ENCODE results near the gene ARMCX1.
"Not testable (repeated sequence)": the region's sequence is repeated elsewhere in the genome, so short reads cannot be mapped to it uniquely, and the experiment has no call there.

Gene ARMCX1
- total RNA-seq, result 0 to 1.5 (median 0.73) reads per million in 9 experiments

GRCh38 chrX:101550362-101550750 is at the start of gene ARMCX1:
TSS of gene ARMCX1 (plus strand) at chrX:101550547. CDS start at chrX:101552931, 2,384 bp downstream.
- DNase-seq (no peak), ATAC-seq (replicated peaks) (peak; percentile 21)
- H3K4me1 Mint-ChIP-seq (ENCODE audit: low read depth in 2 of 2), result peaks cover 0 to 8% of the 10 kb centered on the region in 2 donors
- H3K4me3 Mint-ChIP-seq, result peak within 1 kb of the TSS; percentile 32 to 80
- H3K9me3 Mint-ChIP-seq, result no peaks in the 10 kb centered on the region
- peaks cover 25 to 34% of the 10 kb centered on the region in 2 donors for H3K27me3 Mint-ChIP-seq
- no peaks in the 10 kb centered on the region for H3K36me3 Mint-ChIP-seq (ENCODE audit: insufficient read depth)
- H3K27ac Mint-ChIP-seq, result peak within 1 kb of the TSS in 1 of 2 donors; percentile 11

- not testable (repeated sequence) for ATAC-seq (replicated peaks); H3K4me3 Mint-ChIP-seq; H3K27me3 Mint-ChIP-seq; H3K4me1 Mint-ChIP-seq (ENCODE audit: low read depth in 2 of 2); DNase-seq; H3K9me3 Mint-ChIP-seq; H3K36me3 Mint-ChIP-seq (ENCODE audit: insufficient read depth); H3K27ac Mint-ChIP-seq
Observed at GRCh38 chrX:101502929-101503328, 47.4 kb upstream of the ARMCX1 start.

GRCh38 chrX:101507372-101507771 is 43.0 kb upstream of the ARMCX1 start:
- no peaks in the 10 kb centered on the region for H3K27me3 Mint-ChIP-seq
- DNase-seq, result no peak
- H3K4me3 Mint-ChIP-seq, result no peak overlapping the region
- no peaks in the 10 kb centered on the region for H3K9me3 Mint-ChIP-seq
- no peak for ATAC-seq (replicated peaks)
- no peaks in the 10 kb centered on the region for H3K36me3 Mint-ChIP-seq (ENCODE audit: insufficient read depth)
- H3K27ac Mint-ChIP-seq, result no peak overlapping the region
- no peaks in the 10 kb centered on the region for H3K4me1 Mint-ChIP-seq (ENCODE audit: low read depth in 2 of 2)

- DNase-seq, result no peak
- H3K9me3 Mint-ChIP-seq, result no peaks in the 10 kb centered on the region
Observed at GRCh38 chrX:101507986-101508385, 42.4 kb upstream of the ARMCX1 start.

GRCh38 chrX:101530944-101531343 is 19.4 kb upstream of the ARMCX1 start:
- no peak overlapping the region for H3K4me3 Mint-ChIP-seq
- DNase-seq (no peak), ATAC-seq (replicated peaks) (no peak)
- no peaks in the 10 kb centered on the region for H3K4me1 Mint-ChIP-seq (ENCODE audit: low read depth in 2 of 2)
- peaks cover 0 to 1% of the 10 kb centered on the region in 2 donors for H3K9me3 Mint-ChIP-seq
- no peak overlapping the region for H3K27ac Mint-ChIP-seq
- H3K36me3 Mint-ChIP-seq (ENCODE audit: insufficient read depth), result no peaks in the 10 kb centered on the region
- H3K27me3 Mint-ChIP-seq, result peaks cover 0 to 6% of the 10 kb centered on the region in 2 donors

More at GRCh38 chrX:101507986-101508385, 42.4 kb upstream of the ARMCX1 start:
- no peaks in the 10 kb centered on the region for H3K36me3 Mint-ChIP-seq (ENCODE audit: insufficient read depth)
- ATAC-seq (replicated peaks), result no peak
- no peaks in the 10 kb centered on the region for H3K27me3 Mint-ChIP-seq
- no peak overlapping the region for H3K27ac Mint-ChIP-seq
- no peak overlapping the region for H3K4me3 Mint-ChIP-seq
- no peaks in the 10 kb centered on the region for H3K4me1 Mint-ChIP-seq (ENCODE audit: low read depth in 2 of 2)

GRCh38 chrX:101539116-101539515 is 11.2 kb upstream of the ARMCX1 start:
- Mint-ChIP-seq H3K36me3 (ENCODE audit: insufficient read depth) (no peaks in the 10 kb centered on the region), H3K9me3 (no peaks in the 10 kb centered on the region), H3K4me3 (no peak overlapping the region), H3K27ac (no peak overlapping the region), H3K27me3 (no peaks in the 10 kb centered on the region), H3K4me1 (ENCODE audit: low read depth in 2 of 2) (no peaks in the 10 kb centered on the region)
- ATAC-seq (replicated peaks) (no peak), DNase-seq (no peak)

GRCh38 chrX:101550751-101551379 is 518 bp downstream of the ARMCX1 start:
- H3K27ac Mint-ChIP-seq, result peak overlapping the region in 1 of 2 donors; percentile 11
- H3K27me3 Mint-ChIP-seq, result peaks cover 25 to 34% of the 10 kb centered on the region in 2 donors
- no peaks in the 10 kb centered on the region for H3K36me3 Mint-ChIP-seq (ENCODE audit: insufficient read depth)
- ATAC-seq (replicated peaks), result no peak
- no peak for DNase-seq
- H3K4me1 Mint-ChIP-seq (ENCODE audit: low read depth in 2 of 2), result peaks cover 0 to 8% of the 10 kb centered on the region in 2 donors
- peak overlapping the region; percentile 18 to 80 for H3K4me3 Mint-ChIP-seq
- no peaks in the 10 kb centered on the region for H3K9me3 Mint-ChIP-seq

GRCh38 chrX:101551380-101551767 is 1.0 kb downstream of the ARMCX1 start:
- Mint-ChIP-seq H3K27ac (no peak overlapping the region), H3K36me3 (ENCODE audit: insufficient read depth) (no peaks in the 10 kb centered on the region), H3K4me3 (peak overlapping the region in 1 of 2 donors; percentile 80), H3K9me3 (no peaks in the 10 kb centered on the region), H3K4me1 (ENCODE audit: low read depth in 2 of 2) (peaks cover 0 to 8% of the 10 kb centered on the region in 2 donors), H3K27me3 (peaks cover 25 to 34% of the 10 kb centered on the region in 2 donors)
- DNase-seq (no peak), ATAC-seq (replicated peaks) (no peak)

- H3K4me3 Mint-ChIP-seq, result no peak overlapping the region
- no peak for DNase-seq
- H3K36me3 Mint-ChIP-seq (ENCODE audit: insufficient read depth), result no peaks in the 10 kb centered on the region
- H3K27ac Mint-ChIP-seq, result no peak overlapping the region
- peaks cover 0 to 8% of the 10 kb centered on the region in 2 donors for H3K4me1 Mint-ChIP-seq (ENCODE audit: low read depth in 2 of 2)
- H3K9me3 Mint-ChIP-seq, result no peaks in the 10 kb centered on the region
- peaks cover 25 to 34% of the 10 kb centered on the region in 2 donors for H3K27me3 Mint-ChIP-seq
- no peak for ATAC-seq (replicated peaks)
Observed at GRCh38 chrX:101552714-101553113, 2.4 kb downstream of the ARMCX1 start.

GRCh38 chrX:101564651-101565050 is 14.3 kb downstream of the ARMCX1 start:
- Mint-ChIP-seq H3K27ac (no peak overlapping the region), H3K4me3 (no peak overlapping the region), H3K4me1 (ENCODE audit: low read depth in 2 of 2) (no peaks in the 10 kb centered on the region), H3K27me3 (peaks cover 9 to 12% of the 10 kb centered on the region in 2 donors), H3K9me3 (no peaks in the 10 kb centered on the region), H3K36me3 (ENCODE audit: insufficient read depth) (no peaks in the 10 kb centered on the region)
- DNase-seq (no peak), ATAC-seq (replicated peaks) (no peak)

GRCh38 chrX:101595739-101596419 is 45.5 kb downstream of the ARMCX1 start:
- Mint-ChIP-seq H3K27ac (no peak overlapping the region), H3K4me1 (ENCODE audit: low read depth in 2 of 2) (no peaks in the 10 kb centered on the region), H3K4me3 (no peak overlapping the region), H3K9me3 (no peaks in the 10 kb centered on the region), H3K27me3 (peaks cover 20 to 30% of the 10 kb centered on the region in 2 donors), H3K36me3 (ENCODE audit: insufficient read depth) (no peaks in the 10 kb centered on the region)
- peak; percentile 82 for ATAC-seq (replicated peaks)
- DNase-seq, result peak; percentile 46 to 55 (median 52)

GRCh38 chrX:101599592-101599991 is 49.2 kb downstream of the ARMCX1 start:
- not testable (repeated sequence) for H3K36me3 Mint-ChIP-seq (ENCODE audit: insufficient read depth); H3K27ac Mint-ChIP-seq; H3K4me1 Mint-ChIP-seq (ENCODE audit: low read depth in 2 of 2); DNase-seq; H3K9me3 Mint-ChIP-seq; ATAC-seq (replicated peaks); H3K4me3 Mint-ChIP-seq
- peaks cover 12 to 19% of the 10 kb centered on the region in 2 donors for H3K27me3 Mint-ChIP-seq

- H3K36me3 Mint-ChIP-seq (ENCODE audit: insufficient read depth), result no peaks in the 10 kb centered on the region
- peaks cover 2 to 3% of the 10 kb centered on the region in 2 donors for H3K27me3 Mint-ChIP-seq
- DNase-seq, result no peak
- H3K9me3 Mint-ChIP-seq, result no peaks in the 10 kb centered on the region
- H3K4me1 Mint-ChIP-seq (ENCODE audit: low read depth in 2 of 2), result no peaks in the 10 kb centered on the region
- H3K4me3 Mint-ChIP-seq, result no peak overlapping the region
- H3K27ac Mint-ChIP-seq, result no peak overlapping the region
- ATAC-seq (replicated peaks), result no peak
Observed at GRCh38 chrX:101602077-101602476, 51.7 kb downstream of the ARMCX1 start.

Data from effector memory CD8-positive, alpha-beta T cell (primary cell).